Smooth muscle cell (in vitro differentiated cells): Measurements from ENCODE around the gene PARD3B. TPM values are rescaled to one million over a fixed set of nuclear protein-coding genes. Genes with fewer than 3 reads are reported as not detected.

Experiments
- DNase-seq: peaks from one replicate; lab custom pipeline; 2025; ENCODE audit not compliant: unreplicated experiment; lab: John Stamatoyannopoulos, UW
- H2AFZ ChIP-seq: fragments of 200-600 bp; sonication (generic); 2 replicates; pipeline ENCODE4 v1.6.0; 2016; ENCODE audit warnings: antibody characterized with exemption, low read depth, mild to moderate bottlenecking
- H3F3A ChIP-seq: fragments of 200-600 bp; sonication (generic); 2 replicates; pipeline ENCODE4 v1.6.0; 2017; ENCODE audit warnings: antibody characterized with exemption, low read depth
- H3K27ac ChIP-seq: fragments of 200-600 bp; sonication (generic); 2 replicates; pipeline ENCODE4 v1.5.1; 2016; ENCODE audit warnings: low read depth, mild to moderate bottlenecking
- H3K27me3 ChIP-seq: fragments of 200-600 bp; sonication (generic); 2 replicates; pipeline ENCODE4 v1.6.1; 2016; ENCODE audit warnings: low read depth, mild to moderate bottlenecking
- H3K36me3 ChIP-seq: fragments of 200-600 bp; sonication (generic); 2 replicates; pipeline ENCODE4 v1.5.1; 2016; ENCODE audit warnings: low read depth
- H3K4me1 ChIP-seq: fragments of 200-600 bp; sonication (generic); 2 replicates; pipeline ENCODE4 v1.5.1; 2016; ENCODE audit warnings: low read depth
- H3K4me2 ChIP-seq: fragments of 200-600 bp; sonication (generic); 2 replicates; pipeline ENCODE4 v1.6.0; 2016; ENCODE audit warnings: mild to moderate bottlenecking
- H3K4me3 ChIP-seq: fragments of 200-600 bp; sonication (generic); 2 replicates; pipeline ENCODE4 v1.5.1; 2016; ENCODE audit warnings: mild to moderate bottlenecking
- H3K79me2 ChIP-seq: fragments of 200-600 bp; sonication (generic); 2 replicates; pipeline ENCODE4 v1.6.0; 2016; ENCODE audit warnings: low read depth, mild to moderate bottlenecking
- H3K9ac ChIP-seq: fragments of 200-600 bp; sonication (generic); 2 replicates; pipeline ENCODE4 v1.6.0; 2016; ENCODE audit warnings: low read depth
- H3K9me3 ChIP-seq: fragments of 200-600 bp; sonication (generic); replicated peaks from 2 replicates; pipeline ENCODE4 v1.5.1; 2016; ENCODE audit warnings: low read depth
- H4K20me1 ChIP-seq: fragments of 200-600 bp; sonication (generic); 2 replicates; pipeline ENCODE4 v1.6.0; 2016; ENCODE audit warnings: low read depth
- CTCF ChIP-seq: fragments of 200-600 bp; sonication (generic); IDR thresholded peaks from 2 replicates; pipeline ENCODE4 v1.5.1; 2017; ENCODE audit warnings: borderline replicate concordance, mild to moderate bottlenecking, antibody characterized with exemption; ENCODE audit not compliant: insufficient read depth, poor library complexity, severe bottlenecking
- WGBS: methylation state at CpG from one replicate; pipeline ENCODE4 v1.1.7; 2016; ENCODE audit warnings: low lambda C conversion rate; 5-methylcytosine and 5-hydroxymethylcytosine counted together
- polyA plus RNA-seq: library from polyadenylated mRNA; unstranded; fragments of >200 nt; fragmentation: Nextera tagmentation; extraction: Ambion mirVana; gene quantifications from 2 replicates; pipeline ENCODE4 v1.2.1, GENCODE V29; 2016
- total RNA-seq: library from RNA; depleted of rRNA; stranded (reverse); fragments of >200 nt; gene quantifications from 2 replicates; pipeline ENCODE4 v1.2.3, GENCODE V29; 2014

The PARD3B gene
- total and polyA plus RNA-seq, 2 experiments from 2014 or later = 3.3 to 12.2 TPM

GRCh38 chr2:204727368-204727767 lies 182.1 kb downstream of the PARD3B start:
- H3K27ac ChIP-seq = no peak overlapping the region
- 88% methylated on average over 3 of the region's 3 CpGs for WGBS
- no peak for TF ChIP-seq CTCF
- H3F3A ChIP-seq = no peaks in the 10 kb centered on the region
- H2AFZ ChIP-seq = no peak overlapping the region
- no peaks in the 10 kb centered on the region for H3K9me3 ChIP-seq
- H3K36me3 ChIP-seq = no peaks in the 10 kb centered on the region
- no peaks in the 10 kb centered on the region for H3K27me3 ChIP-seq
- H3K4me2 ChIP-seq = no peak overlapping the region
- no peaks in the 10 kb centered on the region for H3K79me2 ChIP-seq
- H4K20me1 ChIP-seq = no peaks in the 10 kb centered on the region
- no peak overlapping the region for H3K4me3 ChIP-seq
- no peak overlapping the region for H3K9ac ChIP-seq
- no peaks in the 10 kb centered on the region for H3K4me1 ChIP-seq
- DNase-seq = no peak

- H3K9me3 ChIP-seq = no peaks in the 10 kb centered on the region
- no peak overlapping the region for H3K4me3 ChIP-seq
- TF ChIP-seq CTCF = no peak
- H3K4me2 ChIP-seq = no peak overlapping the region
- no peaks in the 10 kb centered on the region for H3F3A ChIP-seq
- H3K9ac ChIP-seq = no peak overlapping the region
- no peaks in the 10 kb centered on the region for H3K36me3 ChIP-seq
- no peaks in the 10 kb centered on the region for H3K27me3 ChIP-seq
- 90% methylated on average over 4 of the region's 4 CpGs for WGBS
- no peaks in the 10 kb centered on the region for H4K20me1 ChIP-seq
- DNase-seq = no peak
- H3K27ac ChIP-seq = no peak overlapping the region
- no peaks in the 10 kb centered on the region for H3K4me1 ChIP-seq
- no peak overlapping the region for H2AFZ ChIP-seq
- no peaks in the 10 kb centered on the region for H3K79me2 ChIP-seq
Observed at GRCh38 chr2:204730603-204731002, 185.3 kb downstream of the PARD3B start.

- no peaks in the 10 kb centered on the region for H3K9me3 ChIP-seq
- no peak for DNase-seq
- no peak overlapping the region for H3K9ac ChIP-seq
- 48% methylated on average over 3 of the region's 3 CpGs for WGBS
- H3K4me1 ChIP-seq = no peaks in the 10 kb centered on the region
- no peak overlapping the region for H2AFZ ChIP-seq
- no peaks in the 10 kb centered on the region for H3K36me3 ChIP-seq
- no peaks in the 10 kb centered on the region for H3K79me2 ChIP-seq
- no peak overlapping the region for H3K4me2 ChIP-seq
- H3K27me3 ChIP-seq = no peaks in the 10 kb centered on the region
- H3K27ac ChIP-seq = no peak overlapping the region
- no peak for TF ChIP-seq CTCF
- H3K4me3 ChIP-seq = no peak overlapping the region
- no peaks in the 10 kb centered on the region for H4K20me1 ChIP-seq
- H3F3A ChIP-seq = no peaks in the 10 kb centered on the region
Observed at GRCh38 chr2:204732019-204732418, 186.7 kb downstream of the PARD3B start.

GRCh38 chr2:204737296-204737695 lies 192.0 kb downstream of the PARD3B start:
- no peak overlapping the region for H3K9ac ChIP-seq
- no peaks in the 10 kb centered on the region for H3K79me2 ChIP-seq
- no peaks in the 10 kb centered on the region for H3K4me1 ChIP-seq
- DNase-seq = no peak
- no peak overlapping the region for H3K4me2 ChIP-seq
- 91% methylated on average over 1 of the region's 1 CpG for WGBS
- no peaks in the 10 kb centered on the region for H3K27me3 ChIP-seq
- TF ChIP-seq CTCF = no peak
- no peaks in the 10 kb centered on the region for H4K20me1 ChIP-seq
- H3F3A ChIP-seq = no peaks in the 10 kb centered on the region
- H2AFZ ChIP-seq = no peak overlapping the region
- H3K4me3 ChIP-seq = no peak overlapping the region
- H3K9me3 ChIP-seq = no peaks in the 10 kb centered on the region
- no peak overlapping the region for H3K27ac ChIP-seq
- H3K36me3 ChIP-seq = no peaks in the 10 kb centered on the region
